ENCODE data around the gene CDKAL1.
A peak's percentile ranks its signal among the peaks of the same experiment; 100 is the strongest.

CDKAL1 gene

DNA sequence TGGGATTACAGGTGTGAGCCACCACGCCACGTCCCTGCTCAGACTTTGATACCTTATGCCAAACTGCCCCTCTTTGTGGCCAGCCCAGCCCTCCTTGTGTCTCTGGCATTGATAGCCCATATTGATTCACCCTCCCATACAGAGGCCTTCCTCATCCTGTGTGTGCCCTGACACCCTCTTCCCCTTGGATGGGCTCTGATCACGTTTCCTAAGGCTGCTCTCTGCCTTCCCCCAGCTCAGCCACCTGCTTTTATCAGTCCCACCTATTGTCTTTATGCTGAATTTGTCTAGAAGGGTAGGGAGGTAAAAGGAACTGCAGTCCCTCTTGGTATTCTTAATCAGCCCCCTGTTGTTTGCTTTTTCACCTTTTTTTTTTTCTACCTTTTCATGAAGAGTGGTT, 95.9 kb downstream of the CDKAL1 start:
- H3K27me3 ChIP-seq (replicated peaks; ENCODE audit: control insufficient read depth, insufficient read depth, low read length): no peaks in the 10 kb centered on the region
- TF ChIP-seq, protein P1, sequence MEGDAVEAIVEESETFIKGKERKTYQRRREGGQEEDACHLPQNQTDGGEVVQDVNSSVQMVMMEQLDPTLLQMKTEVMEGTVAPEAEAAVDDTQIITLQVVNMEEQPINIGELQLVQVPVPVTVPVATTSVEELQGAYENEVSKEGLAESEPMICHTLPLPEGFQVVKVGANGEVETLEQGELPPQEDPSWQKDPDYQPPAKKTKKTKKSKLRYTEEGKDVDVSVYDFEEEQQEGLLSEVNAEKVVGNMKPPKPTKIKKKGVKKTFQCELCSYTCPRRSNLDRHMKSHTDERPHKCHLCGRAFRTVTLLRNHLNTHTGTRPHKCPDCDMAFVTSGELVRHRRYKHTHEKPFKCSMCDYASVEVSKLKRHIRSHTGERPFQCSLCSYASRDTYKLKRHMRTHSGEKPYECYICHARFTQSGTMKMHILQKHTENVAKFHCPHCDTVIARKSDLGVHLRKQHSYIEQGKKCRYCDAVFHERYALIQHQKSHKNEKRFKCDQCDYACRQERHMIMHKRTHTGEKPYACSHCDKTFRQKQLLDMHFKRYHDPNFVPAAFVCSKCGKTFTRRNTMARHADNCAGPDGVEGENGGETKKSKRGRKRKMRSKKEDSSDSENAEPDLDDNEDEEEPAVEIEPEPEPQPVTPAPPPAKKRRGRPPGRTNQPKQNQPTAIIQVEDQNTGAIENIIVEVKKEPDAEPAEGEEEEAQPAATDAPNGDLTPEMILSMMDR (IDR thresholded peaks at IDR 0.05; ENCODE audit: insufficient read depth, low read length, poor library complexity, severe bottlenecking): no peak
- no peak overlapping the region for H3K4me3 ChIP-seq (replicated peaks; ENCODE audit: low read depth, low read length)
- H3K36me3 ChIP-seq (ENCODE audit: control insufficient read depth, insufficient read depth, low read length): no peaks in the 10 kb centered on the region; the same call in 1 of the 2 replicates
- DNase-seq (ENCODE audit: extremely low read depth, insufficient read length): no peak

DNA sequence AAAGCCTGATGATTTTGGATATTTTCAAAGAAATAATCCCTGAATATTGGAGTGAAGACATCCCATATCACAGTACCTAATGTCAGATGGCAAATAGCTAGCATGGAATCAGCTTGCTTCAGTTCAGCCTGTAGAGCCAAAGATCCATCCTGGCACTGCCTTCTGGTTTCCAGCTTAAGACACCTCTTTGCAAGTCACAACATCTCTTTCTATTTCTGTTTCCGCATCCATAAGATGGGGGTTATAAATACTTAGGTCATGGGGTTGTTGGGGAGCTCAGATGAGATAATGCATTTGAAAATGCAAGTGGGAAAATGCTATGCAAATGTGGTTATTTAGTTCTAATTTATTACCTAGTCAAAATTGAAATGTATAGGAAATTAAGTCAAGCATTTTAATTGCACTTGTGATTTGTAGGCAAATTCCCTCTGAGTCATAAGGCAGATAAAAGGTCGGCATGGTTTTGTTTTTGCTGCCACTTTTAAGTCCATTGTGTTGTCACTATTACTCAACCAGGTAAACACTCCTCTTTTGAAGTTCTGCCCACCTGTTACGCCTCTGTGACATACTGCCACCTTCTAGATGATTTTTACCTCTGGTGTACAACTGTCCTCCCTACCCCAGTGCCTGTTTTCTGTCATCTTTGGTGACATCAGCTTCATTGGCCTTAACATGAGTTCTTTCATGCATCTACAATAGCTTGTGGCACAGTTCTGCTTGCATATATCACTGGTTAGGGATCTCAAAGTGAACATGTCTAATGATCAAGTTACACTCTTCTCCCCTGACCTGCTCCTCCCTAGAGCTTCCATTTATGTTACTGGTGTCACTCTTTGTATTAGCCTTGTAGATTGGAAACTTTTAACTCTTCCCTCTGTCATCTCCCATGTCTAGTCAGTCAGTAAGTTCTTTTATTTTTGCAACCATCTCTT, 96.6 kb downstream of the CDKAL1 start:
- TF ChIP-seq, protein P1 (IDR thresholded peaks at IDR 0.05; ENCODE audit: insufficient read depth, low read length, poor library complexity, severe bottlenecking): no peak
- peak; percentile 27 for DNase-seq (ENCODE audit: extremely low read depth, insufficient read length)
- Histone ChIP-seq H3K27me3 (replicated peaks; ENCODE audit: control insufficient read depth, insufficient read depth, low read length) (no peaks in the 10 kb centered on the region), H3K36me3 (ENCODE audit: control insufficient read depth, insufficient read depth, low read length) (no peaks in the 10 kb centered on the region; the same call in 1 of the 2 replicates), H3K4me3 (replicated peaks; ENCODE audit: low read depth, low read length) (no peak overlapping the region)

DNA sequence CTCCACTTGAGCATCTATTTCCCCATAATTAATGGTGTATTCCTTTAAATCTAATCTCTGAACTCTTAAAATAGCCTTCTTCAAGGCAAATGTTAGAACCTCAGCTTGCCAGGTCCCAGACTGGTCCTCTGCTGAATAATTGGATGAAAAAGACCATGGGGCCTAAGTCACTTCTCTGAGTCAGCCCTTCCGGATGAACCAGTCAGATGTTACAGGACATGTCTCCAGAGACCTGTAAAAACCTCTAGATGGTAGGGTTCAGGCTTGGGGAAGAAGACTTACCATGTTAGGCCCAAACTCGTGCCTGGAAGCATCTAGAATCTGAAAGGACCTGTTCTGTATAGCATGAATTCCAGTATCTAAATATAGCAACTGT, 97.3 kb downstream of the CDKAL1 start:
- DNase-seq (ENCODE audit: extremely low read depth, insufficient read length): no peak
- TF ChIP-seq, protein P1 (IDR thresholded peaks at IDR 0.05; ENCODE audit: insufficient read depth, low read length, poor library complexity, severe bottlenecking): no peak
- H3K27me3 ChIP-seq (replicated peaks; ENCODE audit: control insufficient read depth, insufficient read depth, low read length): no peaks in the 10 kb centered on the region
- H3K36me3 ChIP-seq (ENCODE audit: control insufficient read depth, insufficient read depth, low read length): no peaks in the 10 kb centered on the region; the same call in 1 of the 2 replicates
- no peak overlapping the region for H3K4me3 ChIP-seq (replicated peaks; ENCODE audit: low read depth, low read length)

DNA sequence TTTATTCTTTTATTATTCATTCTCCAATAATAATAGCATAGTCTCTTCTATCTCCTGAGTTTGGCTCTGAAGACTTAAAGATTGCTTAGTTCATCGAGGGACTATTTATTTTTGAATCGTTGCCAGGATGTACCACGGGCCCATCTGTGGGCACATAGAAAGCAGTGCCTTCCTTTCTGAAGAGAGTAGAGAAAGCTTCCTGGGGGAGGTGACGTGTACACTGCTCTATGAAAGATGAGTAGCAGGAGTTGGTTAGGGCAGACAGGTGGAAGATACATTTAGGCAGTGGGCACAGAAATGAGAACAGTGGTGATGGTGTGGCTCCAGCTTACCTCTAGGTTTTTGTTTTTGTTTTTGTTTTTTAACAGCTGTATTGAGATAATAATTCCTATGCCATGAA, 98.4 kb downstream of the CDKAL1 start:
- TF ChIP-seq, protein P1 (IDR thresholded peaks at IDR 0.05; ENCODE audit: insufficient read depth, low read length, poor library complexity, severe bottlenecking): no peak
- no peak for DNase-seq (ENCODE audit: extremely low read depth, insufficient read length)
- no peaks in the 10 kb centered on the region; the same call in 1 of the 2 replicates for H3K36me3 ChIP-seq (ENCODE audit: control insufficient read depth, insufficient read depth, low read length)
- H3K4me3 ChIP-seq (replicated peaks; ENCODE audit: low read depth, low read length): no peak overlapping the region
- no peaks in the 10 kb centered on the region for H3K27me3 ChIP-seq (replicated peaks; ENCODE audit: control insufficient read depth, insufficient read depth, low read length)

DNA sequence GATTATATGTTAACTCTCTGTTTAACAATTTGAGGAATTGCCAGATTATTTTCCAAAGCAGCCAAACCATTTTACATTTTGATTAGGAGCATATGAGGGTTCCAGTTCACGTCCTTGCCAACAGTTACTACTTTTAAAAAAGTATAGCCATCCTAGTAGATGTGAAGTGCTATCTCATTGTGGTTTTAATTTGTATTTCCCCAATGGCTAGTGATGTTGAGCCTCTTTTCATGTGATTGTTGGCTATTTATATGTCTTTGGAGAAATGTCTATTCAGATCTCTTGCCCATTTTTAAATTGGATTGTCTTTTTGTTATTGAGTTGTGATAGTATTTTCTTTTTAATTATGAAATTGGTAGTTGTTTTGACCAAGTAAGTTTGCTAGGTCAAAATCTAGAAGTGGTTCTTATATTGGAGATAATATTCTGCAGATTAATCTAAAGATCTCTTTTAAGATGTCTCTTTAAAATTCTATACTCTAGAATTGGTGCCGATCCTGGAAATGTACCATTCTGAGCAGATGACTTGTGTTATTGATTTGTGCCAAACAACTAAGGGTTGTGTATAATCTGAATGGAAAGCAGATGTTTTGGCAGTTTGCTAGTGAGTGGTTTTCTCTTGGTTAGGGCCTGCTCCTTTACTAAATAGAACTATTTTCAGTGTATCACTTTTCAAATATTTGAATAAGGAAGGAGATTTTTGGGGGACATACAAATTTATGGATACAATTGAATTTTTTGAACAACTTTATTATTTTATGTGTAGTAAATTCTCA, 99.5 kb downstream of the CDKAL1 start:
- H3K27me3 ChIP-seq (replicated peaks; ENCODE audit: control insufficient read depth, insufficient read depth, low read length): no peaks in the 10 kb centered on the region
- TF ChIP-seq, protein P1 (IDR thresholded peaks at IDR 0.05; ENCODE audit: insufficient read depth, low read length, poor library complexity, severe bottlenecking): no peak

More for the DNA sequence above, 99.5 kb downstream of the CDKAL1 start:
- Histone ChIP-seq H3K36me3 (ENCODE audit: control insufficient read depth, insufficient read depth, low read length) (no peaks in the 10 kb centered on the region; the same call in 1 of the 2 replicates), H3K4me3 (replicated peaks; ENCODE audit: low read depth, low read length) (no peak overlapping the region)
- DNase-seq (ENCODE audit: extremely low read depth, insufficient read length): no peak
